Stimulated activated CD4-positive, alpha-beta T cell treated with anti-CD3 and anti-CD28 coated beads, TNF-alpha, amount 100 ng/mL, for 4 hours (primary cell): ENCODE results near the gene LRR1.
A peak's percentile ranks its signal among the peaks of the same experiment; 100 is the strongest.
"Not testable (repeated sequence)": the region's sequence is repeated elsewhere in the genome, so short reads cannot be mapped to it uniquely, and the experiment has no call there.

Source experiments
- DNase-seq, 3 experiments: peaks; one replicate each; pipeline ENCODE4 v3.0.0-alpha.2; 2020; ENCODE audit warnings: low read depth in 3 of 3

The LRR1 gene

DNA sequence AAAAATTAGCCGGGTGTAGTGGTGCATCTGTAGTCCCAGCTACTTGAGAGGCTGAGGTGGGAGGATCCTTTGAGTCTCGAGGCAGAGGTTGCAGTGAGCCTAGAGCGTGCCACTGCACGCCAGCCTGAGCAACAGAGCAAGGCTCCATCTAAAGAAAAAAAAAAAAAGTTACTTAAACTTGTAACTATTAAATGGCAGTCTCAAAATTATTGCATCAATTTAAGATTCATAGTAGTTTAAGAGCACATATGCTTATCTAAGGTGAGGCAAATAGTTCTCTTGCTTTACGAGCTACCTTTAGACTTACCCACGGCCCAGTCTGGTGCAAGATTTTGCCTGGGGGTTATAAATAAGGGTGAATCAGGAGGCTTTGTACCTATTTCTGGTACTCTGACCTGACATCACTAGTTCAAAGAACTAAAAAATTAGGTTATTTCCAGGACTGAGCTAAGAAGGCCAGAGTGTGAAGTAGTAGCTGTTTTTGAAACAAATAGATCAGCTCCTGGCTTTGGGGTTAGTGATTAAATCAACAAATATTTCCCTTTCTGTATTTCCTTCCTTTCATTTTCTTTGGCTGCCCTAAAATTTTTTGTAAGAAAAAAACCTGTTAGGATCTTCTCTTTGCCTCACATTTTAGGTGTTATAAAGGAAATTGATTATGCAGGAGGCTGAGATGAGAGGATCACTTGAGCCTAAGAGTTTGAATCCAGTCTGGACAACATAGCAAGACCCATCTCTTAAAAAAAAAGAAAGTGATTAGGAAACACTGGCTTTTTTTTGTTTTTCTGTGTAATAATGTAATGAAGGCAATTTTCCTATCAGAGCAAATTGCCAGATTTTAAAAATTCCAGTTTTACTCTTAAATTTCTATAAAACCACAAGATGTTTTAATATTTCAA lies 25.4 kb downstream of the LRR1 start:
- no peak for DNase-seq

DNA sequence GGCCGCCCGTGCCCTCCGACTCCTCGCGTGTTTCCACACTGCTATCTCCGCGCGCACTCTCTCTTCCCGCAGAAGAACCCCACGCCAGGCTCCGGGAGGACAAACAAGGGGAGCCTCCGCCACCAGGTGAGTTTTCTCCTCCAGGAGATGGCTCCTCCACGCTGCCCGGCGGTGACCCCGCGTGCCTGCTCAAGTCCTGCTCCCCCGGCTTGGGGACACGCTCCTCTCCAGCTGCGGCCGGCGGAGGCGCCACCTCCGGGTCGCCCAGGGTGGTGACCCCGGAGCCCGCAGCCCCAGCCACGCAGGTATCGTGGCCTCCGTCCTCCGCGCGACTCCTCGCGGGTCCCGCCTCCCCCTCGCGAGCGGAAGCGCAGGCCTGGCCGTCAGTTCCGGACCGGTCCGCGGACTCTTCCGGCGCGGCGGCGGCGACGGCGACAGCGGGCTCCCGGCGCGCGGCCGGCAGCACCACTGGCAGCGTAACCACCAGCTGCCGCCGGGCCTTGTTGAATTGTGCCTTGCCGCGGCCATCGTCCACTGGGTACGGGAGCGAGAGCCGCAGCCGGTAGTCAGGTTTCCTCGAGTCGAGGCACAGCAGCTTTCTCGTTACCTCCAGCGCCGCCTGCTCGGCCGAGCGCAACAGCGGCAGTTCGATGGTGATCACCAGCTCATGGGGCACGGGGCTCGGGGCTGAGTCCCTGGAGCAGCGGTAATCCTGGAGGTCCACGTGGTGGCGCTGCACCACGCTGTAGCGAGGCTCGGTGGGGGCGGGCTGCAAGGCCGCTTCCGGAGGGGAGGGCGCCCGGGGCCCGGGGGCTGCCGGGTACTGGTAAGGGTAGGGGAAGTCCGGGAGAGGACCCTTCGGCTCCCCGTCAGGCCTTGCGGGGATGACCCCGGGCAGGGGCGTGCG lies 35.2 kb downstream of the LRR1 start:
- DNase-seq = peak; percentile 88 to 92 (median 91)

DNA sequence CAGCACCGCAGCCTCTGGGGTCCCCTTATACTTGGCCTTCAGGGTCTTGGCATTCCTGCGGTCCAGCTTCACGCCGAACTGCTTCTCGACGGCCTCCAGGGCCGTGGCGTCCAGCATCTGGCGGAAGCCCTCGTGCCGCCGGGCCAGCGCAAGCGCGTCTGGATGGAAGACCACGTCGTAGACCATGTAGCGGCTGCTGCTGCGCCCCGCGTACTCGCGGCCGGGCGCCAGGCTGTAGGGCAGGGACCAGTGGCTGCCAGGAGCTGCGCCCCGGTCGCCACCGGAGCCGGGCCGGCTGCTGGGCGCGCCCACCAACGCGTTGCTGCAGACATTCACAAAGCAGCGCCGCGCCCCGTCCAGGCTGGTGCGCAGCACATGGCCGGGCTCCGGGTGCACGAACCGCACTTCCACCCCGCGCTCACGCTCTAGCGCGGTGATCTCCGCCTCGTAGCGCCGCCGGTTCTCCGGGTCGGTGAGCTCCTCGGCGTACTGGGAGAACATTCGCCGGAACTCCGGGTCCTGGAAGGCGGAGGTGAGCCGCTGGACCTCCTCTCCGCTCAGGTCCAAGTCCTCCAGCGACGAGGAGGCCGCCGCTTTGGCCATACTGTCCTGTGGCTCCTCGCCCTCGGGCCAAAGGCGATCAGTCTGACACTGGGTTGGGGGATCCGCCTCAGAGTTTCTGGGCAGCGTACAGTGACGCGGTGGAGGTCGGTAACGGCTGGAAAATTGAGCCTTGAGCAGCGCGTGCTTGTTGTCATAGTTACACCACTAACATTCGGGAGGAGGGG lies 36.0 kb downstream of the LRR1 start, which contains the start of gene DNAAF2:
Gene DNAAF2 (minus strand): TSS at position 698 of the 788 bp plus-strand sequence. CDS start 95 bp downstream, at position 603.
- DNase-seq = peak; percentile 43 to 49 (median 45)

DNA sequence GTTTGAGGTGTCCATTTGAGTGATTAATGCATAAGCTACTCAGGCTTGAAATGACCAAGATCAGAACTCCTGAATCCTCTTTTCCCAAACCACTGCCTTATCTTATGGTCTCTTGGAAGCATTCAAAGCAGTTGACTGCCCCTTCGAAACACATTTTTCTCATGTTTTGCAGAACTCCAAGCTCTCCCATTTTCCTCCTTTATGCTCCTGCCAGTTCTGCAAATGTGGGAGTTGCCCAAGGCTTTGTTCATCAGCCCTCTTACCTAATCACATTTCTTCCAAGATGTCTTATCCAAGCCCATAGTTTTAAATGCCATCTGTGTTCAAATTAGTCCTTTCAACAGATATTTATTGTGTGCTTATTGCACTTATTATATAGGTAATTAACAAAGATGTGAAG lies 38.1 kb downstream of the LRR1 start:
- no peak for DNase-seq

DNA sequence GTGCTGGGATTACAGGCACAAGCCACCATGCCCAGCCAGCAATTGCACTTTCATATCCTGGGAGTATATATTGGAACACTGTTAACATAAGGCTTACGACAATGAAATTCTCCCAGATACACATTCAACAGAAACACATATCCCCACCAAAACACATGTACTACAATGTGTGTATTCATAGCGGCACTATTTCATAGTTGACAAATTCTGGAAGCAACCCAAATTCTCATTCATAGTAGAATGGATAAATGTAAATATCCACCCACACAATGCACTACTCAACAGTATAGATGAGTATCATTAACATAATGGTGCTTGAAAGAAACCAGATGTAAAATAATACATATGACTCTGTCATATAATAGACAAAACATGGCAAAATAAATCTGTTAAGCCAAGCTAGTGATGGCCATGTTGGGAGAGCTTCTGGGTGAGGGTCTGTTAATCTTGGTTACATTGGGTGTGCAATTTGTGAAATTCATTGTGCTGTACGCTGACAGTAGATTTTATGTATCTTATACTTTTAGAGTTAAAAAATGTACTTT lies 38.9 kb downstream of the LRR1 start:
- DNase-seq = no peak

DNA sequence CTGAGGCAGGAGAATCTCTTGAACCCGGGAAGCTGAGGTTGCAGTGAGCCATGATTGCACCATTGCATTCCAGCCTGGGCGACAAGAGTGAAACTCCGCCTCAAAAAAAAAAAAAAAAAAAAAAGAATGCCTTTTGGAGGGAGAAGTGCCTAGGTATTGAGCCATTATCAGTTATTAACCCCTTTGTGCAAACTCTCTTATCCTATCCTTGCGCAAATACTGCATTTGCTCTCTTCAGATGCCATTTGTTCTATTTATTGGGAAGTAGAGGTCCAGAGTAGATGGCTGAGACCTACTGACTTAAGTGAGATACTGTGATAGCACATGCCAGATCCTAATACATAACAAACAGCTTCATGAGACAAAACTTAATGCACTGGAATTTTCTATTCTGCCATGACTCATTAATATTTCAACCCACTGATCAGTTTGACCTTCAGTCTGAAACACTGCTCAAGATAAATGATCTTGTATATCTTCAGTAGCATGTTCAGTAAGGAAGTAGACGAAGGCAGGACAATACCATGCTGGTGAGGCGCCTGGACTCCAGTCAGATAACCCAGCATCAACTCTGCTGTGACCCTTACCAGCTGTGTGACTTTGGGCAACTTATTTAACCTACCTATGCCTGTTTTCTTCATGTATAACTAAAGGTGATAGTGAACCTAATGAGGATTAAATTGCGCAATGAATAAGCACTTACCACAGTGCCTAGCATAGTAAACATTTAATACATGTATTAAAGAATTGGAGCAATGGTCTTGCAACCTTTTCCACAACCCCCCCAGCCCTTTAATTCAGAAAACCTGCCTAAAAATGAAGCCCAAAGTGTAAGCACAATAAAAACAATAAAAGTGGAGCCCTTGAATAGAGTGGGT lies 42.0 kb downstream of the LRR1 start:
- DNase-seq = no peak

DNA sequence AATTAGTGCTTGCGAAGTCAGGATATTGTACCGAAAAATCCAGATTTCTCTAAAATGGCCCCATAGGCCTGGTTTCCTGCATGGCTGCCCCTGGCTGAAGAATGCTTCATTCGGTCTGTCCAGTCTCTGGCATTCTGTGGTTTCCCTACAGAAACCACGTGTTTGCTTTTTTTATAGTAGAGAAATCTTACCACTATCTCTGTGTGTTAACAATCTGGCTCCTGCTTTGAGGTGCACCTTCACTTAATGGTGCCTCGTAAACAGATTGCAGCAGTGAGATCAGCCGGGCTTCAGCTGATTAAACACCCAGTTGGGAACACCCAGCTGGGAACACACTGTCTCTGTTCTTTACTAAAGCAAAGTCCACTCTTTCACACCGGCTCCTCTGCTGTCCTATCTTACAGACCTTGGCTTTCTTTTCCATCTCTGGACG lies 43.0 kb downstream of the LRR1 start:
- DNase-seq = no peak

DNA sequence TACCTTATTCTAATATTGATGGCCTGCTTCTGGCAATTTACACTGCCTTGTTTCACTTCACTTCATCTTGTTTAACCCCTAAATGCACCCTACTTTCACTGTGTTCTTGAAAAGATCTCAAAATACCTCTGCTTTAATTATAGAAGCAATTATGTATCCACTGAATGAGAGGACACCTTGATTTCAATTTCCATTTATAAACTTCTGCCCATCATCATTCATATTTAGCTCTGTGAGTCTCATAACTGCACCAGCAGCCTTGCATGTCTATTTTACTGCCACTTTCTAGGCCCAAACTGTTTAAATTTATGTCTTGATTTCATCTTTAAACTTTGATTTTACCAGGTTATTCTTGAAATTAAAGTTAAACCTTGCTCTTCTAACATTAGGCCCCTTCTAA lies 43.4 kb downstream of the LRR1 start:
- no peak for DNase-seq

DNA sequence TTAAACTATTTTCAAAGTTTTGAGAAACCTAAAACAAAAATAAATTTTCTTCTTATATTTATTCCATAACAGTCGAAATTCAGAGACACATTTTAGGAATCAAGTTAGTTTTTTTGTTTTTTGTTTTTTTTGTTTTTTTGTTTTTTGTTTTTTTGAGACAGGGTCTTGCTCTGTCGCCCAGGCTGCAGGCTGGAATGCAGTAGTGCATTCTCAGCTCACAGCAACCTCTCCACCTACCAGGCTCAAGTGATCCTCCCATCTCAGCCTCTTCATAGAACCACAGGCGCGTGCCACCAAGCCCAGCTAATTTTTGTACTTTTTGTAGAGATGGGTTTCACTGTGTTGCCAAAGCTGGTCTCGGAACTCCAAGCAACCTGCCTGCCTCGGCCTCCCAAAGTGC lies 54.8 kb downstream of the LRR1 start:
- DNase-seq = no peak

DNA sequence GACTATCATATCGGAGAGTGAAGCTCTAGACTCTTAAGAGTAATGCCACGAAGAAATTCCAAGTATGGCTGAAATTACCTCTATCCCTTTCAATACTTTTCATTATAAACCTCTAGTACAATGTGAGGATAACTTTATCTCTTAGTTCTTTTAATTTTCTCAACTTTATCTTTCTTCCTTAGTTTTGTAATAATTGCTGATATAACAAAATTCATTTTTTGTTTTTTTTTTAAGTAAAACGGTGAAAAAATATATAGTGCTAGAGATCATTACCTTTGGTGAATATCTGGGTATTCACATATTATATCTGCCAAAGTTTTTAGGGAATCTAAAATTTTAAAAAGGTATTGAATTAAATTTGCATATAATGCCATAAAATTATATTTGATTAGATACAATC lies 55.8 kb downstream of the LRR1 start:
- no peak for DNase-seq

DNA sequence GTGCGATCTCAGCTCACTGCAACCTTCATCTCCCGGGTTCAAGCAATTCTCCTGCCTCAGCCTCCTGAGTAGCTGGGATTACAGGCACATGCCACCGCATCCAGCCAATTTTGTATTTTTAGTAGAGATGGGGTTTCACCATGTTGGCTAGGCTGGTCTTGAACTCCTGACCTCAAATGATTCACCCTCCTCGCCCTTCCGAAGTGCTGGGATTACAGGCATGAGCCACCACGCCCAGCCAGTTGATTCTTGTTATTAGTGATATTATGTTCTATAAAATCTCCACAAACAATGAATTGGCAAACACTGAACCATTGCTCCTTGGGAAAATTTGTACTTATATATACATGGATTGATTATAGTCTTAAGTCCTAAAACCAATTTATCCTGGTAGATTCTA lies 58.8 kb downstream of the LRR1 start:
- DNase-seq = not testable (repeated sequence)

DNA sequence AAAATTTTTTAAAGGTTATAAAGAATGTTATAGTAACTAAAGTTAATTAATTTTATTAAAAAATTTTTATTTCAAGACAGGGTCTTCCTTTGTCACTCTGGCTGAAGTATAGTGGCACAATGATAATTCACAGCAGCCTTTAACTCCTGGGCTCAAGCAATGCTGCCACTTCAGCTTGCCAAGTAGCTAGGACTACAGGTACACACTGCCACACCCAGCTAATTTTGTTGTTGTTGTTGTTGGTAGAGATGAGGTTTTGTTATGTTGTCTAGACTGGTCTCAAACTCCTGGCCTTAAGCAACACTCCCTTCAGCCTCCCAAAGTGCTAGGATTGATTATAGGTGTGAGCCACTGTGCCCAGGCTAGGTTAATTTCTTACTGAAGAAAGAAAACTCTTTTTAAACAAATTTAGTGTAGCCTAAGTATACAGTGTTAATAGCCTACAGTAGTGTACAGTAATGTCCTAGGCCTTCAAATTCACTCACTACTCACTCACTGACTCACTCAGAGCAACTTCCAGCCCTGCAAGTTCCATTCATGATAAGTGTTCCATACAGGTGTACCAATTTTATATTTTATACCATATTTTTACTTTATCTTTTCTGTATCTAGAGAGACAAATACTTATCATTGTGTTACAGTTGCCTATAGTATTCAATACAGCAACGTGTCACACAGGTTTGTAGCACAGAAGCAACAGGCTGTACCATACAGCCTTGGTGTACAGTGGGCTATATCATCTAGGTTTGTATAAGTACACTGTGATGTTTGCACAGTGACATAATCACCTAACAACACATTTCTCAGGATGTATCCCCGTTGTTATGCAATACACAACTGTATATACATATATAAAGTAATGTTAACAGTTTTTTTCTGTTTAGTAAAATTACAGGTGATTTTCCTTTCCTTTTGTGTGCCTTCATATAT lies 61.1 kb downstream of the LRR1 start:
- DNase-seq = no peak
